Subcutaneous abdominal adipose tissue (tissue), 5 donors: ENCODE measurements around the gene NUTM1.
"Not testable (repeated sequence)": the region's sequence is repeated elsewhere in the genome, so short reads cannot be mapped to it uniquely, and the experiment has no call there.

Source experiments
- H3K27ac ChIP-seq: one replicate; pipeline ENCODE4 v1.7.0; 2013; ENCODE audit warnings: low read depth, mild to moderate bottlenecking, inconsistent platforms, low read length, moderate library complexity
- H3K27me3 ChIP-seq, 5 donors: one replicate each; pipeline ENCODE4 v1.7.0; 2013; ENCODE audit warnings: low read length in 5 of 5, inconsistent platforms in 1 of 5; ENCODE audit not compliant: control insufficient read depth in 5 of 5, insufficient read depth in 4 of 5
- H3K36me3 ChIP-seq, 5 donors: one replicate each; pipeline ENCODE4 v1.7.0; 2013; ENCODE audit warnings: low read length in 5 of 5; ENCODE audit not compliant: control insufficient read depth in 5 of 5, insufficient read depth in 5 of 5
- H3K4me1 ChIP-seq, 5 donors: one replicate each; pipeline ENCODE4 v1.7.0; 2013; ENCODE audit warnings: low read length in 5 of 5, mild to moderate bottlenecking in 3 of 5, moderate library complexity in 1 of 5; ENCODE audit not compliant: control insufficient read depth in 5 of 5, insufficient read depth in 5 of 5
- H3K4me3 ChIP-seq, 5 donors: one replicate each; pipeline ENCODE4 v1.7.0; 2013; ENCODE audit warnings: low read length in 5 of 5, low read depth in 1 of 5
- H3K9ac ChIP-seq, 5 donors: one replicate each; pipeline ENCODE4 v1.7.0; 2013; ENCODE audit warnings: low read length in 5 of 5, mild to moderate bottlenecking in 4 of 5, moderate library complexity in 3 of 5
- H3K9me3 ChIP-seq, 5 donors: one replicate each; pipeline ENCODE4 v1.7.0; 2013; ENCODE audit warnings: low read length in 5 of 5; ENCODE audit not compliant: control insufficient read depth in 5 of 5
- donor health status: healthy.
- donor health status: healthy.
- donor health status: healthy.
- donor health status: healthy.
- donor health status: healthy.

Gene NUTM1

GRCh38 chr15:34348735-34349300 lies 5.7 kb downstream of the NUTM1 start:
- Histone ChIP-seq H3K9me3 (no peaks in the 10 kb centered on the region), H3K4me3 (no peak overlapping the region), H3K27me3 (no peaks in the 10 kb centered on the region), H3K36me3 (no peaks in the 10 kb centered on the region), H3K9ac (no peak overlapping the region), H3K4me1 (no peaks in the 10 kb centered on the region), H3K27ac (no peak overlapping the region)

- Histone ChIP-seq H3K27ac (no peak overlapping the region), H3K36me3 (peaks cover 0 to 5% (median 0%) of the 10 kb centered on the region in 5 donors), H3K9ac (no peak overlapping the region), H3K9me3 (no peaks in the 10 kb centered on the region), H3K4me3 (no peak overlapping the region), H3K27me3 (no peaks in the 10 kb centered on the region), H3K4me1 (no peaks in the 10 kb centered on the region)
Measured at GRCh38 chr15:34349769-34350168, 6.7 kb downstream of the NUTM1 start.

- not testable (repeated sequence) for H3K27ac ChIP-seq, H3K27me3 ChIP-seq, H3K4me1 ChIP-seq, H3K4me3 ChIP-seq, H3K9me3 ChIP-seq, H3K9ac ChIP-seq
- peaks cover 0 to 25% (median 13%) of the 10 kb centered on the region in 5 donors for H3K36me3 ChIP-seq
Measured at GRCh38 chr15:34352996-34353395, 9.9 kb downstream of the NUTM1 start.

- H3K27ac ChIP-seq: no peak overlapping the region
- H3K4me1 ChIP-seq: no peaks in the 10 kb centered on the region
- no peaks in the 10 kb centered on the region for H3K27me3 ChIP-seq
- H3K9ac ChIP-seq: no peak overlapping the region
- H3K4me3 ChIP-seq: no peak overlapping the region
- peaks cover 0 to 30% (median 17%) of the 10 kb centered on the region in 5 donors for H3K36me3 ChIP-seq
- no peaks in the 10 kb centered on the region for H3K9me3 ChIP-seq
Measured at GRCh38 chr15:34353627-34354026, 10.5 kb downstream of the NUTM1 start.

- Histone ChIP-seq H3K9ac (no peak overlapping the region), H3K9me3 (no peaks in the 10 kb centered on the region), H3K27me3 (no peaks in the 10 kb centered on the region), H3K4me1 (no peaks in the 10 kb centered on the region), H3K36me3 (peaks cover 0 to 35% (median 21%) of the 10 kb centered on the region in 5 donors), H3K4me3 (no peak overlapping the region), H3K27ac (no peak overlapping the region)
Measured at GRCh38 chr15:34354286-34354685, 11.2 kb downstream of the NUTM1 start.

- Histone ChIP-seq H3K27me3 (no peaks in the 10 kb centered on the region), H3K36me3 (peaks cover 0 to 43% (median 26%) of the 10 kb centered on the region in 5 donors), H3K4me3 (no peak overlapping the region), H3K9me3 (no peaks in the 10 kb centered on the region), H3K27ac (no peak overlapping the region), H3K4me1 (no peaks in the 10 kb centered on the region), H3K9ac (no peak overlapping the region)
Measured at GRCh38 chr15:34355241-34355640, 12.1 kb downstream of the NUTM1 start.

- Histone ChIP-seq H3K9ac (no peak overlapping the region), H3K4me1 (no peaks in the 10 kb centered on the region), H3K27me3 (no peaks in the 10 kb centered on the region), H3K9me3 (no peaks in the 10 kb centered on the region), H3K36me3 (peaks cover 0 to 57% (median 32%) of the 10 kb centered on the region in 5 donors), H3K4me3 (no peak overlapping the region), H3K27ac (no peak overlapping the region)
Measured at GRCh38 chr15:34357653-34358052, 14.5 kb downstream of the NUTM1 start.

GRCh38 chr15:34358367-34358766 lies 15.3 kb downstream of the NUTM1 start:
- Histone ChIP-seq H3K27me3 (no peaks in the 10 kb centered on the region), H3K4me3 (no peak overlapping the region), H3K9ac (no peak overlapping the region), H3K9me3 (no peaks in the 10 kb centered on the region), H3K36me3 (peaks cover 0 to 63% (median 32%) of the 10 kb centered on the region in 5 donors), H3K4me1 (peaks cover 0 to 2% (median 0%) of the 10 kb centered on the region in 5 donors), H3K27ac (no peak overlapping the region)

GRCh38 chr15:34358948-34359347 lies 15.8 kb downstream of the NUTM1 start:
- H3K27ac ChIP-seq: no peak overlapping the region
- H3K9ac ChIP-seq: no peak overlapping the region
- H3K9me3 ChIP-seq: no peaks in the 10 kb centered on the region
- peaks cover 0 to 68% (median 32%) of the 10 kb centered on the region in 5 donors for H3K36me3 ChIP-seq
- peaks cover 0 to 2% (median 0%) of the 10 kb centered on the region in 5 donors for H3K4me1 ChIP-seq
- H3K4me3 ChIP-seq: no peak overlapping the region
- no peaks in the 10 kb centered on the region for H3K27me3 ChIP-seq

- Histone ChIP-seq H3K4me1 (peaks cover 0 to 2% (median 0%) of the 10 kb centered on the region in 5 donors), H3K9ac (peak overlapping the region in 1 of 5 donors; percentile 6), H3K27me3 (no peaks in the 10 kb centered on the region), H3K9me3 (no peaks in the 10 kb centered on the region), H3K4me3 (no peak overlapping the region), H3K36me3 (peaks cover 0 to 69% (median 32%) of the 10 kb centered on the region in 5 donors), H3K27ac (no peak overlapping the region)
Measured at GRCh38 chr15:34359416-34359815, 16.3 kb downstream of the NUTM1 start.
